ENCODE results near the gene VAV3. TPM values are rescaled to one million over a fixed set of nuclear protein-coding genes. Genes with fewer than 3 reads are reported as not detected.

Gene VAV3
- total RNA-seq, 1 experiment from 2014 or later = 10.0 TPM

GRCh38 chr1:107867897-107868296, 97.1 kb downstream of the VAV3 start (continued):
- TF ChIP-seq, protein P1, sequence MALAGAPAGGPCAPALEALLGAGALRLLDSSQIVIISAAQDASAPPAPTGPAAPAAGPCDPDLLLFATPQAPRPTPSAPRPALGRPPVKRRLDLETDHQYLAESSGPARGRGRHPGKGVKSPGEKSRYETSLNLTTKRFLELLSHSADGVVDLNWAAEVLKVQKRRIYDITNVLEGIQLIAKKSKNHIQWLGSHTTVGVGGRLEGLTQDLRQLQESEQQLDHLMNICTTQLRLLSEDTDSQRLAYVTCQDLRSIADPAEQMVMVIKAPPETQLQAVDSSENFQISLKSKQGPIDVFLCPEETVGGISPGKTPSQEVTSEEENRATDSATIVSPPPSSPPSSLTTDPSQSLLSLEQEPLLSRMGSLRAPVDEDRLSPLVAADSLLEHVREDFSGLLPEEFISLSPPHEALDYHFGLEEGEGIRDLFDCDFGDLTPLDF (CRISPR knock-in tag; IDR thresholded peaks at IDR 0.05) = no peak
- TF ChIP-seq EMX1 (CRISPR knock-in tag; IDR thresholded peaks at IDR 0.05) = no peak
- no peak for TF ChIP-seq ESRRA (CRISPR knock-in tag; IDR thresholded peaks at IDR 0.05; ENCODE audit: borderline replicate concordance)
- TF ChIP-seq KAT7 (CRISPR knock-in tag; IDR thresholded peaks at IDR 0.05; ENCODE audit: borderline replicate concordance) = no peak
- TF ChIP-seq ZNF138 (CRISPR knock-in tag; conservative IDR thresholded peaks at IDR 0.05) = no peak
- TF ChIP-seq, protein P2, sequence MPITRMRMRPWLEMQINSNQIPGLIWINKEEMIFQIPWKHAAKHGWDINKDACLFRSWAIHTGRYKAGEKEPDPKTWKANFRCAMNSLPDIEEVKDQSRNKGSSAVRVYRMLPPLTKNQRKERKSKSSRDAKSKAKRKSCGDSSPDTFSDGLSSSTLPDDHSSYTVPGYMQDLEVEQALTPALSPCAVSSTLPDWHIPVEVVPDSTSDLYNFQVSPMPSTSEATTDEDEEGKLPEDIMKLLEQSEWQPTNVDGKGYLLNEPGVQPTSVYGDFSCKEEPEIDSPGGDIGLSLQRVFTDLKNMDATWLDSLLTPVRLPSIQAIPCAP (CRISPR knock-in tag; IDR thresholded peaks at IDR 0.05) = no peak
- no peak for TF ChIP-seq RELA (CRISPR knock-in tag; IDR thresholded peaks at IDR 0.05; ENCODE audit: borderline replicate concordance)
- TF ChIP-seq ZNF416 (CRISPR knock-in tag; IDR thresholded peaks at IDR 0.05) = no peak
- no peak for TF ChIP-seq TCF7 (CRISPR knock-in tag; IDR thresholded peaks at IDR 0.05; ENCODE audit: low read depth)

DNA sequence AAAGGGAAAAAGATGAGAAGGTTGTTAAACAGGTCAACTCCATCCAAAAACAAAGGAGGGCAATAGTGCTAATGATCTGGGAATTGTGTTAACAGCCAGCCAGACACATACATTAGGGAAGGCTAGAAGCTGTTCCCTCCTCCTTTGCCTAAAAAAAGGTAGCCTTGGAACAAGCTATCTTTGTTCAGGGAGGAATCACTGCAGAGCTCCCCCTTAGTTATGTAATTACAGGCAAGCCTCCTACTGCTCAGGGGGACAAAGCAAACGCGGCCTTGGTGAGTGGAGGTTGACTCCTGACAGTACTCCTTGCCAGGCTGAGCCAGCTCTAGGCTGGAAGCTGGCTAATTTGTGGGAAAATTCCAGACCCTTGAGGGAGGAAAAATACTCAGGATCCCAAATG, 97.6 kb downstream of the VAV3 start:
- Mint-ChIP-seq H3K27me3 (ENCODE audit: low read depth) (no peaks in the 10 kb centered on the region; the same call in 1 of the 2 replicates), H3K4me1 (peaks cover 65% of the 10 kb centered on the region), H3K4me3 (peak overlapping the region; percentile 31), H3K36me3 (peaks cover 17% of the 10 kb centered on the region), H3K9me3 (peaks cover 16% of the 10 kb centered on the region), H3K27ac (peak overlapping the region; percentile 94)
- ChIA-PET CTCF (interaction anchor here (0.7 to 1.5 kb wide), 6 partner anchors 10 to 257 kb away, joined by 3 to 10 read pairs (median 4); no protein-coding TSS in a partner anchor), POLR2A (interaction anchor here (0.6 to 1.1 kb wide), 4 partner anchors 12 to 97 kb away, joined by 3 to 5 read pairs (median 4); no protein-coding TSS in a partner anchor)
- peak; percentile 50; the same call in 1 of the 2 replicates for TF ChIP-seq TEAD1 (CRISPR knock-in tag; IDR thresholded peaks at IDR 0.05)
- TF ChIP-seq ZNF317 (CRISPR knock-in tag; IDR thresholded peaks at IDR 0.05; ENCODE audit: borderline replicate concordance, low read depth) = peak; percentile 96
- TF ChIP-seq SP1 (CRISPR knock-in tag; conservative IDR thresholded peaks at IDR 0.05) = peak; percentile 40; the same call in 1 of the 2 replicates
- TF ChIP-seq, protein P3, sequence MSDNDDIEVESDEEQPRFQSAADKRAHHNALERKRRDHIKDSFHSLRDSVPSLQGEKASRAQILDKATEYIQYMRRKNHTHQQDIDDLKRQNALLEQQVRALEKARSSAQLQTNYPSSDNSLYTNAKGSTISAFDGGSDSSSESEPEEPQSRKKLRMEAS (CRISPR knock-in tag; IDR thresholded peaks at IDR 0.05) = no peak
- peak; percentile 88 for TF ChIP-seq ETV6 (CRISPR knock-in tag; IDR thresholded peaks at IDR 0.05)
- TF ChIP-seq, protein P4, sequence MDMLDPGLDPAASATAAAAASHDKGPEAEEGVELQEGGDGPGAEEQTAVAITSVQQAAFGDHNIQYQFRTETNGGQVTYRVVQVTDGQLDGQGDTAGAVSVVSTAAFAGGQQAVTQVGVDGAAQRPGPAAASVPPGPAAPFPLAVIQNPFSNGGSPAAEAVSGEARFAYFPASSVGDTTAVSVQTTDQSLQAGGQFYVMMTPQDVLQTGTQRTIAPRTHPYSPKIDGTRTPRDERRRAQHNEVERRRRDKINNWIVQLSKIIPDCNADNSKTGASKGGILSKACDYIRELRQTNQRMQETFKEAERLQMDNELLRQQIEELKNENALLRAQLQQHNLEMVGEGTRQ (CRISPR knock-in tag; IDR thresholded peaks at IDR 0.05) = no peak
- peak; percentile 40; the same call in 1 of the 2 replicates for TF ChIP-seq FOXK1 (CRISPR knock-in tag; IDR thresholded peaks at IDR 0.05)
- DNase-seq (ENCODE audit: low spot score) (peak; percentile 70), ATAC-seq (peak; percentile 99)

DNA sequence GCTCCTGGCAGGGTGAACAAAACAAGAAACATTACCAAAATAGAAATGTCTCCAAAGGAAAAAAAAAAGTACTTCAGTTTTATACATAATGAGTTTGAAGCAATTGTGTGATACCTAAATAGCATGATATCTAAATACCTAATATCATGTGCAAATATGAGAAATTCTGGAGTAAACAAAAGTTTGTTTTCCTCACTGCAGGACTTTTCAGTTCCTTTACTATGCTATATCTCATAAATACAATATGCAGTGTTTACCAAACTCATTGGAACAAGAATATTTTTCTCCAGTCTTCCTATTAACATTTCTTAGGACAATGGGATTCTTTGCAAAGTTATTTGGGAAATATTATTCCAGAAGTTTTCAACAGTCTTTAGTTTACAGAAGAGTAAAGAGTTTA, 98.1 kb downstream of the VAV3 start:
- ATAC-seq (no peak), DNase-seq (ENCODE audit: low spot score) (no peak)
- Mint-ChIP-seq H3K4me3 (peak overlapping the region; percentile 20; the same call in 1 of the 2 replicates), H3K4me1 (peaks cover 71% of the 10 kb centered on the region), H3K9me3 (peaks cover 21% of the 10 kb centered on the region), H3K27me3 (ENCODE audit: low read depth) (no peaks in the 10 kb centered on the region; the same call in 1 of the 2 replicates), H3K36me3 (peaks cover 21% of the 10 kb centered on the region), H3K27ac (peak overlapping the region; percentile 94)
- POLR2A ChIA-PET = interaction anchor here (0.6 to 1.1 kb wide), 2 partner anchors 69 to 97 kb away, joined by 3 to 5 read pairs; no protein-coding TSS in a partner anchor
- CTCF ChIA-PET = interaction anchor here (0.6 to 1.5 kb wide), 7 partner anchors 10 to 258 kb away, joined by 3 to 10 read pairs (median 4); no protein-coding TSS in a partner anchor
- TF ChIP-seq, protein P4 (CRISPR knock-in tag; IDR thresholded peaks at IDR 0.05) = no peak
- TF ChIP-seq EMX1 (CRISPR knock-in tag; IDR thresholded peaks at IDR 0.05) = no peak
- no peak for TF ChIP-seq JUN (CRISPR knock-in tag; IDR thresholded peaks at IDR 0.05)
- TF ChIP-seq CBFB (CRISPR knock-in tag; IDR thresholded peaks at IDR 0.05; ENCODE audit: low read depth) = no peak
- TF ChIP-seq, protein P5, sequence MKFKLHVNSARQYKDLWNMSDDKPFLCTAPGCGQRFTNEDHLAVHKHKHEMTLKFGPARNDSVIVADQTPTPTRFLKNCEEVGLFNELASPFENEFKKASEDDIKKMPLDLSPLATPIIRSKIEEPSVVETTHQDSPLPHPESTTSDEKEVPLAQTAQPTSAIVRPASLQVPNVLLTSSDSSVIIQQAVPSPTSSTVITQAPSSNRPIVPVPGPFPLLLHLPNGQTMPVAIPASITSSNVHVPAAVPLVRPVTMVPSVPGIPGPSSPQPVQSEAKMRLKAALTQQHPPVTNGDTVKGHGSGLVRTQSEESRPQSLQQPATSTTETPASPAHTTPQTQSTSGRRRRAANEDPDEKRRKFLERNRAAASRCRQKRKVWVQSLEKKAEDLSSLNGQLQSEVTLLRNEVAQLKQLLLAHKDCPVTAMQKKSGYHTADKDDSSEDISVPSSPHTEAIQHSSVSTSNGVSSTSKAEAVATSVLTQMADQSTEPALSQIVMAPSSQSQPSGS (CRISPR knock-in tag; IDR thresholded peaks at IDR 0.05; ENCODE audit: borderline replicate concordance, low read depth) = no peak
- TF ChIP-seq ZNF121 (CRISPR knock-in tag; IDR thresholded peaks at IDR 0.05) = no peak
- no peak for TF ChIP-seq SOX15 (CRISPR knock-in tag; IDR thresholded peaks at IDR 0.05)
- TF ChIP-seq, protein P6, sequence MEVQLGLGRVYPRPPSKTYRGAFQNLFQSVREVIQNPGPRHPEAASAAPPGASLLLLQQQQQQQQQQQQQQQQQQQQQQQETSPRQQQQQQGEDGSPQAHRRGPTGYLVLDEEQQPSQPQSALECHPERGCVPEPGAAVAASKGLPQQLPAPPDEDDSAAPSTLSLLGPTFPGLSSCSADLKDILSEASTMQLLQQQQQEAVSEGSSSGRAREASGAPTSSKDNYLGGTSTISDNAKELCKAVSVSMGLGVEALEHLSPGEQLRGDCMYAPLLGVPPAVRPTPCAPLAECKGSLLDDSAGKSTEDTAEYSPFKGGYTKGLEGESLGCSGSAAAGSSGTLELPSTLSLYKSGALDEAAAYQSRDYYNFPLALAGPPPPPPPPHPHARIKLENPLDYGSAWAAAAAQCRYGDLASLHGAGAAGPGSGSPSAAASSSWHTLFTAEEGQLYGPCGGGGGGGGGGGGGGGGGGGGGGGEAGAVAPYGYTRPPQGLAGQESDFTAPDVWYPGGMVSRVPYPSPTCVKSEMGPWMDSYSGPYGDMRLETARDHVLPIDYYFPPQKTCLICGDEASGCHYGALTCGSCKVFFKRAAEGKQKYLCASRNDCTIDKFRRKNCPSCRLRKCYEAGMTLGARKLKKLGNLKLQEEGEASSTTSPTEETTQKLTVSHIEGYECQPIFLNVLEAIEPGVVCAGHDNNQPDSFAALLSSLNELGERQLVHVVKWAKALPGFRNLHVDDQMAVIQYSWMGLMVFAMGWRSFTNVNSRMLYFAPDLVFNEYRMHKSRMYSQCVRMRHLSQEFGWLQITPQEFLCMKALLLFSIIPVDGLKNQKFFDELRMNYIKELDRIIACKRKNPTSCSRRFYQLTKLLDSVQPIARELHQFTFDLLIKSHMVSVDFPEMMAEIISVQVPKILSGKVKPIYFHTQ (CRISPR knock-in tag; IDR thresholded peaks at IDR 0.05) = no peak
- TF ChIP-seq ZNF512 (CRISPR knock-in tag; IDR thresholded peaks at IDR 0.05; ENCODE audit: borderline replicate concordance) = no peak
- TF ChIP-seq TCF7 (CRISPR knock-in tag; IDR thresholded peaks at IDR 0.05; ENCODE audit: low read depth) = no peak

All from WTC11 (cell line).